ENCODE data around the gene FNDC3A.

DNA sequence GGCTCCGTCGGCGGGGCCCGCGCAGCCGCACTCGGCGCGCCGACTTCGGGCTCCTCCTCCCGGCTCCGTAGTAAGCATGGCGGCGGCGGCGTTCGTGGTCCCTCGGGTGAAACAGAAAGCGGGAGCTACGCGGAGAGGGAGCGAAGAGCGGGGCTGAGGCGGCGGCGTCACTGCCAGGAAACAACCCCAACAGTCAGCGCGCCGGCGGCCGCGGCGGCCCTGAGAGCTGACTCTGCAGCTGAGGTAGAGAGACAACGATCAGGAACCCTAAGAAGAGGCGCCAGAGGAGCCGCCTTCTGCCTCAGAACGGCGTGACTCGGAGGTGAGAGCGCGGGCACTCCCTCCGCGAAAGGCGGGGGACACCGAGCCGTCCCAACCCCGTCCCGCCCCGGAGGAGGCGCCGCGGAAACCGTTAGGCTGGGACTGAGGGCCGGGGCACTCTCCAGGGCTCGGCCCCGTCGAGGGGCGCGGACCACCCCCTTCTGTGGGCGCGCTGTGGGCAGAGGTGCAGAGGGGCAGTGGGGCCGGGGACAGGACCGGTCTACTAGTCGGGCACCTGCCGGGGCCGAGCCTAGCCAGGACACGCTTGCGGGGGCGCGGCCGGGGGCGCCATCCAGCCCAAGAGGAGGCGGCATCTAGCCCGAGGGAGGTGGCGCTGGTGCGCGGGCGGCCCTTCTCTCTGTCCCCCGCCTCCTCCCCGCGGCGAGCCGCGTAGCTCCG is at the start of gene FNDC3A:
- TF ChIP-seq, protein P1, sequence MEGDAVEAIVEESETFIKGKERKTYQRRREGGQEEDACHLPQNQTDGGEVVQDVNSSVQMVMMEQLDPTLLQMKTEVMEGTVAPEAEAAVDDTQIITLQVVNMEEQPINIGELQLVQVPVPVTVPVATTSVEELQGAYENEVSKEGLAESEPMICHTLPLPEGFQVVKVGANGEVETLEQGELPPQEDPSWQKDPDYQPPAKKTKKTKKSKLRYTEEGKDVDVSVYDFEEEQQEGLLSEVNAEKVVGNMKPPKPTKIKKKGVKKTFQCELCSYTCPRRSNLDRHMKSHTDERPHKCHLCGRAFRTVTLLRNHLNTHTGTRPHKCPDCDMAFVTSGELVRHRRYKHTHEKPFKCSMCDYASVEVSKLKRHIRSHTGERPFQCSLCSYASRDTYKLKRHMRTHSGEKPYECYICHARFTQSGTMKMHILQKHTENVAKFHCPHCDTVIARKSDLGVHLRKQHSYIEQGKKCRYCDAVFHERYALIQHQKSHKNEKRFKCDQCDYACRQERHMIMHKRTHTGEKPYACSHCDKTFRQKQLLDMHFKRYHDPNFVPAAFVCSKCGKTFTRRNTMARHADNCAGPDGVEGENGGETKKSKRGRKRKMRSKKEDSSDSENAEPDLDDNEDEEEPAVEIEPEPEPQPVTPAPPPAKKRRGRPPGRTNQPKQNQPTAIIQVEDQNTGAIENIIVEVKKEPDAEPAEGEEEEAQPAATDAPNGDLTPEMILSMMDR (IDR thresholded peaks at IDR 0.05; ENCODE audit: poor library complexity), result peak; percentile 8
- no peak for TF ChIP-seq EZH2 (IDR thresholded peaks at IDR 0.05; ENCODE audit: borderline replicate concordance)

Measured in hepatocyte (in vitro differentiated cells).